Measurements from ENCODE around the gene DCST2.

GRCh38 chr1:154969860-154970452 lies 63.6 kb downstream of the DCST2 start:
- TF ChIP-seq, protein P1, sequence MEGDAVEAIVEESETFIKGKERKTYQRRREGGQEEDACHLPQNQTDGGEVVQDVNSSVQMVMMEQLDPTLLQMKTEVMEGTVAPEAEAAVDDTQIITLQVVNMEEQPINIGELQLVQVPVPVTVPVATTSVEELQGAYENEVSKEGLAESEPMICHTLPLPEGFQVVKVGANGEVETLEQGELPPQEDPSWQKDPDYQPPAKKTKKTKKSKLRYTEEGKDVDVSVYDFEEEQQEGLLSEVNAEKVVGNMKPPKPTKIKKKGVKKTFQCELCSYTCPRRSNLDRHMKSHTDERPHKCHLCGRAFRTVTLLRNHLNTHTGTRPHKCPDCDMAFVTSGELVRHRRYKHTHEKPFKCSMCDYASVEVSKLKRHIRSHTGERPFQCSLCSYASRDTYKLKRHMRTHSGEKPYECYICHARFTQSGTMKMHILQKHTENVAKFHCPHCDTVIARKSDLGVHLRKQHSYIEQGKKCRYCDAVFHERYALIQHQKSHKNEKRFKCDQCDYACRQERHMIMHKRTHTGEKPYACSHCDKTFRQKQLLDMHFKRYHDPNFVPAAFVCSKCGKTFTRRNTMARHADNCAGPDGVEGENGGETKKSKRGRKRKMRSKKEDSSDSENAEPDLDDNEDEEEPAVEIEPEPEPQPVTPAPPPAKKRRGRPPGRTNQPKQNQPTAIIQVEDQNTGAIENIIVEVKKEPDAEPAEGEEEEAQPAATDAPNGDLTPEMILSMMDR (IDR thresholded peaks at IDR 0.05 in 4 of 5, conservative IDR thresholded peaks at IDR 0.05 in 1 of 5), result no peak
- TF ChIP-seq POLR2A (IDR thresholded peaks at IDR 0.05), result no peak
